K562 (cell line): ENCODE results near the gene CNN3. TPM values are rescaled to one million over a fixed set of nuclear protein-coding genes. Genes with fewer than 3 reads are reported as not detected.

Experiments
- ATAC-seq: fragments of 200-7000 bp; cut with Tn5 transposase; 3 replicates; pipeline ENCODE4 v1.9.1; 2020; ENCODE audit warnings: moderate library complexity
- BruUV-seq: library from RNA; stranded (reverse); fragments of 400-500 nt; replicated peaks from 2 replicates; lab custom pipeline; 2021; lab: Mats Ljungman, UMichigan
- CTCF ChIA-PET: fragments of 300-600 bp; formaldehyde crosslinking; extraction: SDS; loops from one replicate; lab custom pipeline; 2021; ENCODE audit warnings: low intra/inter-chr PET ratio; lab: Yijun Ruan, JAX
- POLR2A ChIA-PET: fragments of 300-600, 350-650 bp; sonication (Branson Sonifier 250); formaldehyde crosslinking; extraction: SDS; loops from one replicate; lab custom pipeline; 2021; ENCODE audit warnings: antibody characterized with exemption, inconsistent platforms; lab: Yijun Ruan, JAX
- DNase-seq, 4 experiments: peaks; one replicate each; pipeline versions ENCODE4 v3.0.0 to v3.0.0-alpha.2; 2011 to 2018; ENCODE audit warnings: low spot score in 3 of 4, mixed read lengths in 3 of 4; ENCODE audit errors: extremely low read depth in 1 of 4
- FAIRE-seq: peaks from 2 replicates; lab custom pipeline; 2011; peaks lifted over from hg19 to GRCh38; lab: Jason Lieb, UNC
- H2AFZ ChIP-seq: 2 replicates; pipeline ENCODE4 v1.6.0; 2011; ENCODE audit warnings: low read depth, low read length, control low read depth, inconsistent platforms
- H3K27ac ChIP-seq: fragments of 200-600 bp; 3 replicates; pipeline ENCODE4 v1.8.0; 2011; ENCODE audit warnings: low read depth, mild to moderate bottlenecking, control low read depth, inconsistent platforms, low read length, moderate library complexity, mixed read lengths; ENCODE audit errors: extremely low read depth
- H3K27me3 ChIP-seq, 2 experiments: fragments of 300-600 bp in 1 of 2; 2 replicates in 1 of 2; 3 replicates in 1 of 2; pipeline versions ENCODE4 v1.6.0 to v1.8.0; 2011; ENCODE audit warnings: inconsistent platforms in 2 of 2, low read length in 2 of 2, mild to moderate bottlenecking in 1 of 2, mixed read lengths in 1 of 2, moderate library complexity in 1 of 2; ENCODE audit not compliant: control insufficient read depth in 2 of 2, insufficient read depth in 2 of 2
- H3K36me3 ChIP-seq: fragments of 300-600 bp; 3 replicates; pipeline ENCODE4 v1.8.0; 2011; ENCODE audit warnings: mild to moderate bottlenecking, low read length, inconsistent platforms; ENCODE audit not compliant: control insufficient read depth, insufficient read depth
- H3K4me1 ChIP-seq, 2 experiments: fragments of 200-600 bp in 1 of 2; replicated peaks in 1 of 2; 2 replicates in 1 of 2; 3 replicates in 1 of 2; pipeline versions ENCODE4 v1.5.1 to v1.8.0; 2011; ENCODE audit warnings: inconsistent platforms in 2 of 2, low read length in 2 of 2, mild to moderate bottlenecking in 1 of 2, mixed read lengths in 1 of 2, moderate library complexity in 1 of 2; ENCODE audit not compliant: control insufficient read depth in 2 of 2, insufficient read depth in 2 of 2
- H3K4me2 ChIP-seq: 2 replicates; pipeline ENCODE4 v1.6.1; 2011; ENCODE audit warnings: low read length, control low read depth, inconsistent platforms, mixed read lengths; ENCODE audit not compliant: insufficient read depth
- H3K4me3 ChIP-seq: fragments of 200-600 bp; sonication (generic), shearing (Covaris generic); 2 replicates; pipeline ENCODE4 v1.5.1; 2016; ENCODE audit warnings: control low read depth, inconsistent platforms
- H3K79me2 ChIP-seq: fragments of 200-600 bp; 3 replicates; pipeline ENCODE4 v1.8.0; 2011; ENCODE audit warnings: low read length, inconsistent platforms; ENCODE audit not compliant: control insufficient read depth, insufficient read depth
- H3K9ac ChIP-seq, 2 experiments: 2 replicates each; pipeline versions ENCODE4 v1.6.0 to v1.6.1; 2011; ENCODE audit warnings: low read depth in 2 of 2, low read length in 2 of 2, control low read depth in 1 of 2, inconsistent platforms in 1 of 2, mild to moderate bottlenecking in 1 of 2, mixed read lengths in 1 of 2; ENCODE audit not compliant: insufficient read depth in 1 of 2
- H3K9me1 ChIP-seq: one replicate; pipeline ENCODE4 v1.6.0; 2011; ENCODE audit warnings: inconsistent platforms, mild to moderate bottlenecking, low read length, moderate library complexity; ENCODE audit not compliant: control insufficient read depth, insufficient read depth
- H3K9me3 ChIP-seq: replicated peaks from 2 replicates; pipeline ENCODE4 v1.5.1; 2011; ENCODE audit warnings: low read depth, low read length, inconsistent platforms; ENCODE audit not compliant: control insufficient read depth, insufficient read depth
- H4K20me1 ChIP-seq: replicated peaks from 2 replicates; pipeline ENCODE4 v1.6.1; 2011; ENCODE audit warnings: low read length, inconsistent platforms, mixed read lengths; ENCODE audit not compliant: control insufficient read depth, insufficient read depth
- BMI1 ChIP-seq: fragments of 150-350 bp; IDR thresholded peaks from 2 replicates; pipeline ENCODE4 v1.6.1; 2014; ENCODE audit warnings: low read length
- CEBPG ChIP-seq, 3 experiments: fragments of 200-800 bp in 1 of 3; sonication (Bioruptor generic) in 1 of 3; sonication (generic) in 1 of 3; formaldehyde crosslinking in 1 of 3; IDR thresholded peaks in 2 of 3; conservative IDR thresholded peaks in 1 of 3; 2 replicates each; pipeline versions ENCODE4 v1.6.1 to v1.8.0; 2016 to 2022; ENCODE audit warnings: missing compliant biosample characterization in 2 of 3, missing genetic modification characterization in 2 of 3, mild to moderate bottlenecking in 1 of 3, missing genetic modification reagents in 1 of 3
- HNRNPLL ChIP-seq: fragments of 200-400 bp; formaldehyde crosslinking; IDR thresholded peaks from 2 replicates; pipeline ENCODE4 v1.6.1; 2017; ENCODE audit warnings: low read length, low read depth, mild to moderate bottlenecking; ENCODE audit not compliant: poor library complexity, severe bottlenecking
- KLF10 ChIP-seq: fragments of 250-450 bp; sonication (Bioruptor Pico); IDR thresholded peaks from 2 replicates; pipeline ENCODE4 v1.6.1; 2021; ENCODE audit warnings: matching md5 sums
- PKNOX1 ChIP-seq: fragments of 450-650 bp; IDR thresholded peaks from 2 replicates; pipeline ENCODE4 v1.6.1; 2016
- SNIP1 ChIP-seq: fragments of 450-650 bp; IDR thresholded peaks from 2 replicates; pipeline ENCODE4 v1.7.1; 2017; ENCODE audit warnings: low read depth, mild to moderate bottlenecking
- VEZF1 ChIP-seq: fragments of 200-800 bp; sonication (Bioruptor generic); IDR thresholded peaks from 2 replicates; pipeline ENCODE4 v1.6.1; 2017; ENCODE audit warnings: missing genetic modification characterization, missing compliant biosample characterization
- ZEB2 ChIP-seq: fragments of 450-650 bp; IDR thresholded peaks from 2 replicates; pipeline ENCODE4 v1.6.1; 2016
- ZNF121 ChIP-seq: sonication (generic); formaldehyde crosslinking; conservative IDR thresholded peaks from 2 replicates; pipeline ENCODE4 v1.8.0; 2022; ENCODE audit warnings: missing genetic modification reagents
- ZNF445 ChIP-seq: fragments of 250-450 bp; sonication (Bioruptor Pico); IDR thresholded peaks from 2 replicates; pipeline ENCODE4 v1.4.0; 2020; ENCODE audit warnings: low read depth, mild to moderate bottlenecking, moderate library complexity
- WGBS: fragments of 100-300 bp; shearing (Covaris generic); methylation state at CpG from one replicate; pipeline ENCODE4 v1.1.6; 2016; ENCODE audit warnings: low coverage, mixed read lengths; ENCODE audit not compliant: insufficient coverage; ENCODE audit errors: missing lambda C conversion rate; 5-methylcytosine and 5-hydroxymethylcytosine counted together
- in situ Hi-C: fragments of 300-500 bp; cut with MboI; formaldehyde crosslinking; loops from 4 replicates; pipeline ENCODE4 v1.15.0; 2018; ENCODE audit warnings: inconsistent platforms, mixed read lengths
- intact Hi-C: fragments of 100-400 bp; cut with micrococcal nuclease; formaldehyde crosslinking; loops from 2 replicates; pipeline ENCODE4 v1.14.2; 2022
- polyA plus RNA-seq, 8 experiments: library from polyadenylated mRNA; depleted of rRNA in 4 of 8; stranded (reverse) in 5 of 8; unstranded in 3 of 8; fragments of >200 nt; fragmentation: Nextera tagmentation in 2 of 8; fragmentation: Illumina TruSeq in 1 of 8; extraction: Ambion mirVana in 2 of 8; extraction: Trizol in 1 of 8; gene quantifications; 2 replicates each; pipeline versions ENCODE4 v1.2.1 to v1.2.3, GENCODE V29; 2011 to 2014; ENCODE audit warnings: inconsistent platforms in 1 of 8, missing spikeins in 1 of 8
- total RNA-seq, 7 experiments: library from RNA; depleted of rRNA in 6 of 7; stranded (reverse); fragments of >200 nt in 6 of 7; fragmentation: Illumina TruSeq in 2 of 7; extraction: Trizol in 2 of 7; gene quantifications; 2 replicates each; pipeline versions ENCODE4 v1.2.1 to v1.2.3, GENCODE V29; 2011 to 2021; ENCODE audit warnings: low replicate concordance in 1 of 7
- TF ChIP-seq, protein P1 (sequence below): sonication (generic); formaldehyde crosslinking; IDR thresholded peaks from 2 replicates; pipeline ENCODE4 v1.8.0; 2022; ENCODE audit warnings: missing genetic modification reagents, mild to moderate bottlenecking, borderline replicate concordance

CNN3 gene
- total and polyA plus RNA-seq, 9 of the 15 experiments (the other 6 are each of a cell fraction or from before 2014, with no cell fraction given), result 0.06 to 0.62 (median 0.18) TPM; not detected in 4

- Histone ChIP-seq H2AFZ (no peak overlapping the region), H3K4me1 (no peaks in the 10 kb centered on the region), H3K27ac (no peak overlapping the region), H3K79me2 (no peaks in the 10 kb centered on the region), H3K4me3 (no peak overlapping the region), H3K27me3 (no peaks in the 10 kb centered on the region), H3K4me2 (no peak overlapping the region), H3K9me1 (no peaks in the 10 kb centered on the region), H3K9me3 (no peaks in the 10 kb centered on the region), H4K20me1 (no peaks in the 10 kb centered on the region), H3K36me3 (no peaks in the 10 kb centered on the region), H3K9ac (no peak overlapping the region)
- TF ChIP-seq SNIP1 (no peak), ZNF445 (CRISPR knock-in tag) (no peak), ZEB2 (no peak), HNRNPLL (no peak), BMI1 (no peak), PKNOX1 (no peak), KLF10 (CRISPR knock-in tag) (no peak), CEBPG (CRISPR knock-in tag; IDR thresholded peaks at IDR 0.05) (no peak), CEBPG (tag; conservative IDR thresholded peaks at IDR 0.05 in 1 of 2, IDR thresholded peaks at IDR 0.05 in 1 of 2) (no peak), ZNF121 (CRISPR knock-in tag) (no peak), VEZF1 (CRISPR knock-in tag) (no peak)
- TF ChIP-seq, protein P1, sequence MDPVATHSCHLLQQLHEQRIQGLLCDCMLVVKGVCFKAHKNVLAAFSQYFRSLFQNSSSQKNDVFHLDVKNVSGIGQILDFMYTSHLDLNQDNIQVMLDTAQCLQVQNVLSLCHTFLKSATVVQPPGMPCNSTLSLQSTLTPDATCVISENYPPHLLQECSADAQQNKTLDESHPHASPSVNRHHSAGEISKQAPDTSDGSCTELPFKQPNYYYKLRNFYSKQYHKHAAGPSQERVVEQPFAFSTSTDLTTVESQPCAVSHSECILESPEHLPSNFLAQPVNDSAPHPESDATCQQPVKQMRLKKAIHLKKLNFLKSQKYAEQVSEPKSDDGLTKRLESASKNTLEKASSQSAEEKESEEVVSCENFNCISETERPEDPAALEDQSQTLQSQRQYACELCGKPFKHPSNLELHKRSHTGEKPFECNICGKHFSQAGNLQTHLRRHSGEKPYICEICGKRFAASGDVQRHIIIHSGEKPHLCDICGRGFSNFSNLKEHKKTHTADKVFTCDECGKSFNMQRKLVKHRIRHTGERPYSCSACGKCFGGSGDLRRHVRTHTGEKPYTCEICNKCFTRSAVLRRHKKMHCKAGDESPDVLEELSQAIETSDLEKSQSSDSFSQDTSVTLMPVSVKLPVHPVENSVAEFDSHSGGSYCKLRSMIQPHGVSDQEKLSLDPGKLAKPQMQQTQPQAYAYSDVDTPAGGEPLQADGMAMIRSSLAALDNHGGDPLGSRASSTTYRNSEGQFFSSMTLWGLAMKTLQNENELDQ (CRISPR knock-in tag), result no peak
- POLR2A ChIA-PET, result no interaction called here
- in situ Hi-C loops (no loop called here), intact Hi-C loops (no loop called here)
- ATAC-seq (no peak), FAIRE-seq (no peak), DNase-seq (no peak)
- CTCF ChIA-PET, result no interaction called here
- 0% methylated on average over 5 of the region's 5 CpGs for WGBS
- BruUV-seq, result no TSS peak
These were observed 10.1 kb upstream of the CNN3 start for GRCh38 chr1:94936861-94937620.
